HG03064 (cell line): ENCODE results near the gene LDHB.
"Not testable (repeated sequence)": the region's sequence is repeated elsewhere in the genome, so short reads cannot be mapped to it uniquely, and the experiment has no call there.

ENCODE experiments used
- ATAC-seq: cut with Tn5 transposase; IDR thresholded peaks from one replicate; pipeline ENCODE4 v1.9.1; 2021; ENCODE audit warnings: low read depth; ENCODE audit not compliant: unreplicated experiment

LDHB gene

GRCh38 chr12:21662122-21662792 is 4.6 kb upstream of the LDHB start:
- ATAC-seq = no peak

- ATAC-seq = not testable (repeated sequence)
Observed at GRCh38 chr12:21661396-21662093, 3.9 kb upstream of the LDHB start.

- no peak for ATAC-seq
Observed at GRCh38 chr12:21659383-21659782, 1.7 kb upstream of the LDHB start.

GRCh38 chr12:21656905-21657325 is 727 bp downstream of the LDHB start:
- peak; percentile 32 for ATAC-seq

GRCh38 chr12:21655591-21655990 is 2.1 kb downstream of the LDHB start:
- ATAC-seq = no peak

GRCh38 chr12:21651821-21652220 is 5.8 kb downstream of the LDHB start:
- no peak for ATAC-seq

GRCh38 chr12:21650997-21651396 is 6.6 kb downstream of the LDHB start:
- ATAC-seq = no peak

- ATAC-seq = no peak
Observed at GRCh38 chr12:21649034-21649433, 8.6 kb downstream of the LDHB start.

- ATAC-seq = no peak
Observed at GRCh38 chr12:21648378-21648777, 9.3 kb downstream of the LDHB start.

- ATAC-seq = no peak
Observed at GRCh38 chr12:21647179-21647578, 10.5 kb downstream of the LDHB start.

GRCh38 chr12:21645041-21645500 is 12.6 kb downstream of the LDHB start:
- ATAC-seq = not testable (repeated sequence)

- ATAC-seq = no peak
Observed at GRCh38 chr12:21644516-21644915, 13.1 kb downstream of the LDHB start.

- ATAC-seq = no peak
Observed at GRCh38 chr12:21643758-21644157, 13.9 kb downstream of the LDHB start.

- ATAC-seq = no peak
Observed at GRCh38 chr12:21642707-21643389, 14.8 kb downstream of the LDHB start.

GRCh38 chr12:21638054-21638891 is 19.4 kb downstream of the LDHB start:
- no peak for ATAC-seq

GRCh38 chr12:21634245-21634644 is 23.4 kb downstream of the LDHB start:
- ATAC-seq = no peak

GRCh38 chr12:21631367-21631766 is 26.3 kb downstream of the LDHB start:
- no peak for ATAC-seq

GRCh38 chr12:21627924-21628323 is 29.7 kb downstream of the LDHB start:
- no peak for ATAC-seq

GRCh38 chr12:21618566-21618965 is 39.1 kb downstream of the LDHB start:
- ATAC-seq = no peak

- no peak for ATAC-seq
Observed at GRCh38 chr12:21617030-21617429, 40.6 kb downstream of the LDHB start.

GRCh38 chr12:21615431-21615830 is 42.2 kb downstream of the LDHB start:
- ATAC-seq = no peak
